HL-60 (cell line): Measurements from ENCODE around the gene DNMT3A.

ENCODE experiments used
- DNase-seq, 2 experiments: peaks; one replicate each; pipeline ENCODE4 v3.0.0-alpha.2; 2010 to 2020; ENCODE audit warnings: low read depth in 1 of 2, low spot score in 1 of 2
- H3K27ac ChIP-seq: fragments of 250-450 bp; sonication (Bioruptor Pico); replicated peaks from 2 replicates; pipeline ENCODE4 v1.5.1; 2020; ENCODE audit warnings: mild to moderate bottlenecking, moderate library complexity
- H3K27me3 ChIP-seq: fragments of 250-450 bp; sonication (Bioruptor Pico); 2 replicates; pipeline ENCODE4 v1.5.1; 2021; ENCODE audit warnings: mild to moderate bottlenecking, moderate library complexity; ENCODE audit not compliant: insufficient read depth, poor library complexity, severe bottlenecking
- H3K4me3 ChIP-seq: replicated peaks from 2 replicates; pipeline ENCODE4 v1.5.1; 2011; ENCODE audit warnings: mild to moderate bottlenecking, control low read depth, low read length; ENCODE audit not compliant: insufficient read depth
- GABPA ChIP-seq: IDR thresholded peaks from 2 replicates; pipeline ENCODE4 v1.6.1; 2012; ENCODE audit warnings: low read depth
- POLR2AphosphoS5 ChIP-seq: IDR thresholded peaks from 2 replicates; pipeline ENCODE4 v1.6.1; 2012; ENCODE audit warnings: low read depth
- SPI1 ChIP-seq: IDR thresholded peaks from 2 replicates; pipeline ENCODE4 v1.6.1; 2012; ENCODE audit warnings: low read depth, mild to moderate bottlenecking, borderline replicate concordance
- TF ChIP-seq, protein P1 (sequence below): IDR thresholded peaks from 2 replicates; pipeline ENCODE4 v1.6.1; 2012; ENCODE audit warnings: low read depth; ENCODE audit not compliant: insufficient replicate concordance
- TF ChIP-seq, protein P2 (sequence below): IDR thresholded peaks from one replicate; pipeline ENCODE4 v1.5.1; 2011; ENCODE audit warnings: low read length, control low read depth, inconsistent platforms; ENCODE audit not compliant: insufficient read depth

Gene DNMT3A

DNA sequence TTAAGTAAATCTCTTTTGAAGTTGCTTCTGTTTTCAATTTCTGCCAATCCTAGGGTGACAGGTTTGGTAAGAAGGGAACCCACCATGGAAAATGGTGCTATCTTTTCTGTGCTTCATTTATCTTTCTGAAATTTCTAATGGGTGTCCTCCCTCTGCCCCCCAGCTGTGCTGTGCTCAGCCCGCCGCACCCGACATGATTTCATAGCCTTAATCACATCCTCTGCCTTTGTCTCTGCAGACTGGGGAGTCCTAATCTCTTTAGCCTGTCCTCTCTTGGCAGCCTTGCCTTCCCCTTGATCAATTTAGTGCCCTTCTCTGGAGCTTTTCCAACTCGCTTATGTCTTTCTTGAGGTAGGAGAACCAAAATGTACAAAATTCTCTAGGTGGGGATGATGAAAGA, 49.3 kb downstream of the DNMT3A start:
- no peak for DNase-seq
- TF ChIP-seq GABPA (no peak), SPI1 (no peak), POLR2AphosphoS5 (no peak)
- TF ChIP-seq, protein P1, sequence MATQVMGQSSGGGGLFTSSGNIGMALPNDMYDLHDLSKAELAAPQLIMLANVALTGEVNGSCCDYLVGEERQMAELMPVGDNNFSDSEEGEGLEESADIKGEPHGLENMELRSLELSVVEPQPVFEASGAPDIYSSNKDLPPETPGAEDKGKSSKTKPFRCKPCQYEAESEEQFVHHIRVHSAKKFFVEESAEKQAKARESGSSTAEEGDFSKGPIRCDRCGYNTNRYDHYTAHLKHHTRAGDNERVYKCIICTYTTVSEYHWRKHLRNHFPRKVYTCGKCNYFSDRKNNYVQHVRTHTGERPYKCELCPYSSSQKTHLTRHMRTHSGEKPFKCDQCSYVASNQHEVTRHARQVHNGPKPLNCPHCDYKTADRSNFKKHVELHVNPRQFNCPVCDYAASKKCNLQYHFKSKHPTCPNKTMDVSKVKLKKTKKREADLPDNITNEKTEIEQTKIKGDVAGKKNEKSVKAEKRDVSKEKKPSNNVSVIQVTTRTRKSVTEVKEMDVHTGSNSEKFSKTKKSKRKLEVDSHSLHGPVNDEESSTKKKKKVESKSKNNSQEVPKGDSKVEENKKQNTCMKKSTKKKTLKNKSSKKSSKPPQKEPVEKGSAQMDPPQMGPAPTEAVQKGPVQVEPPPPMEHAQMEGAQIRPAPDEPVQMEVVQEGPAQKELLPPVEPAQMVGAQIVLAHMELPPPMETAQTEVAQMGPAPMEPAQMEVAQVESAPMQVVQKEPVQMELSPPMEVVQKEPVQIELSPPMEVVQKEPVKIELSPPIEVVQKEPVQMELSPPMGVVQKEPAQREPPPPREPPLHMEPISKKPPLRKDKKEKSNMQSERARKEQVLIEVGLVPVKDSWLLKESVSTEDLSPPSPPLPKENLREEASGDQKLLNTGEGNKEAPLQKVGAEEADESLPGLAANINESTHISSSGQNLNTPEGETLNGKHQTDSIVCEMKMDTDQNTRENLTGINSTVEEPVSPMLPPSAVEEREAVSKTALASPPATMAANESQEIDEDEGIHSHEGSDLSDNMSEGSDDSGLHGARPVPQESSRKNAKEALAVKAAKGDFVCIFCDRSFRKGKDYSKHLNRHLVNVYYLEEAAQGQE, result no peak
- TF ChIP-seq, protein P2, sequence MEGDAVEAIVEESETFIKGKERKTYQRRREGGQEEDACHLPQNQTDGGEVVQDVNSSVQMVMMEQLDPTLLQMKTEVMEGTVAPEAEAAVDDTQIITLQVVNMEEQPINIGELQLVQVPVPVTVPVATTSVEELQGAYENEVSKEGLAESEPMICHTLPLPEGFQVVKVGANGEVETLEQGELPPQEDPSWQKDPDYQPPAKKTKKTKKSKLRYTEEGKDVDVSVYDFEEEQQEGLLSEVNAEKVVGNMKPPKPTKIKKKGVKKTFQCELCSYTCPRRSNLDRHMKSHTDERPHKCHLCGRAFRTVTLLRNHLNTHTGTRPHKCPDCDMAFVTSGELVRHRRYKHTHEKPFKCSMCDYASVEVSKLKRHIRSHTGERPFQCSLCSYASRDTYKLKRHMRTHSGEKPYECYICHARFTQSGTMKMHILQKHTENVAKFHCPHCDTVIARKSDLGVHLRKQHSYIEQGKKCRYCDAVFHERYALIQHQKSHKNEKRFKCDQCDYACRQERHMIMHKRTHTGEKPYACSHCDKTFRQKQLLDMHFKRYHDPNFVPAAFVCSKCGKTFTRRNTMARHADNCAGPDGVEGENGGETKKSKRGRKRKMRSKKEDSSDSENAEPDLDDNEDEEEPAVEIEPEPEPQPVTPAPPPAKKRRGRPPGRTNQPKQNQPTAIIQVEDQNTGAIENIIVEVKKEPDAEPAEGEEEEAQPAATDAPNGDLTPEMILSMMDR, result no peak
- Histone ChIP-seq H3K4me3 (no peak overlapping the region), H3K27me3 (no peaks in the 10 kb centered on the region), H3K27ac (no peak overlapping the region)

DNA sequence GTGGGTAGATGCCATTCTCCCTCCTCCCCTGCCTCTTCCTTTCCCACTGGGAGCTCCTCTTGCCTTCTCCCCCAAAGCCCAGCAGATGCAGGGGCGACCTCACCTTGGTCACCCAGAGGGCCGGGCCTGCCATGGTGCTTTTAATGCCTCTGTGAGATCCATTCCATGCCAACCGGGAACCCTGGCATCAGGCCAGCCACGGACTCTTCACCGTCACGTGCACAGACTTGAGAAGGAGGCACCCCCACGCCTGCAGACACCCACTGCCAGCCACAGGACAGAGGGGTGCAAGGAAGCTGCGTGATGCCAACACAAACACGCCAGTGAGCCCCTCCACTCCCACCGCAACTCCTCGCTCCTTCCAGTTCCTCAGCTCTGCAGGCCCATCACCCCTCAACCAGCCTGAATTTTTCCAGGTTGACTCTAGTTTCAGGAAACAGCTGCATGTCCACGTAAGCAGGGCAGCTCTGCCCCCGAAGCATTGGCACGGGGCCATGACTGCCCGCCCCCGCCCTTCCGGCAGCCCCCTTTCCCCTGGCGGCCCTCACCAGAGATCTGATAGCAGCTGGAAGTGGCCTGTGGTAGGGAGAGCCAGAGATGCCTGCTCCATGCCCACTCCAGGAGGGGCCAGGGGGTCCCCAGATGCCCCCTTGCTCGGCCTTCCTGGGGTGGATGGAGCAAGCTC, 50.8 kb downstream of the DNMT3A start:
- H3K27me3 ChIP-seq, result no peaks in the 10 kb centered on the region
- no peak overlapping the region for H3K4me3 ChIP-seq
- DNase-seq, result no peak
- no peak overlapping the region for H3K27ac ChIP-seq
- TF ChIP-seq SPI1 (no peak), GABPA (no peak), POLR2AphosphoS5 (no peak)
- TF ChIP-seq, protein P1, result no peak
- TF ChIP-seq, protein P2, result no peak

DNA sequence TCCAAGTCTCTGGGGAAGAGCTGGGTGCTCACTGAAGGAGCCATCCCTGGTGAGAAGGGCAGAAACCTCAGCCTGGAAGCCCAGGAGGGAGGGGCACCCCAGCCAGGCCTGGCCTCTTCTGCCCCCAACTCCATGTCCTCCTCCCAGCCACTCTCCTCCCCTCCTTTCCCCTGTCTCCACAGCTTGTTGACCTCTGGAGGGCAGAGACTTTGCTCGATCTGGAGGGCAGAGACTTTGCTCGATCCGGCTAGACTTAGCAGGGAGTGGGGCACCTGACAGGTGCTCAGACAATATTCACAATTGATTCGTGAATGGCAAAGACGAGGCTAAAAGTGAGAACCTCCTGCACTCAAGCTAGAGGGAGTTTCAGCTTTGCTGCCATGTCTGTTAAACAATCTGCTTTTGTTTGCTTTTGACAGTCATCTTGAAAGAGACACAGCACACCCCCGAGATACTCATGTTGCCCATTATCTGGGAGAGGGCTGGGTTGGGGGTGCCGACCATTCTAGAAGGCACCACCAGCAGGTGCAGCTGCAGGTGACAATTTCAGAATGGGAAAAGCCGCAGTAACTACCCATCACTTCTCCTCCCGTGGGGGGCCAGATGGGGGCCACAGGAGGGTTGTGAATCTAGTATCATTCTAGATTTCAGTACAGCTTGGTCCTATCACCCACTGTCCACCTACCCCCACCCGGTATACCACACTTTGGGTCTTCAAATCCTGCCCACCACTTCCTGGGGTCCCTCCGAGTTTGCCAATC, 54.8 kb downstream of the DNMT3A start:
- TF ChIP-seq SPI1 (no peak), GABPA (no peak), POLR2AphosphoS5 (no peak)
- TF ChIP-seq, protein P2, result no peak
- TF ChIP-seq, protein P1, result no peak
- no peaks in the 10 kb centered on the region for H3K27me3 ChIP-seq
- no peak for DNase-seq
- H3K27ac ChIP-seq, result no peak overlapping the region
- no peak overlapping the region for H3K4me3 ChIP-seq
